HepG2 (cell line): ENCODE measurements around the gene TTYH2. TPM values are rescaled to one million over a fixed set of nuclear protein-coding genes. Genes with fewer than 3 reads are reported as not detected.

Source experiments
- ELF3 ChIP-seq: IDR thresholded peaks from 2 replicates; pipeline ENCODE4 v1.6.1; 2016; ENCODE audit warnings: missing genetic modification reagents, missing compliant biosample characterization
- FOXA1 ChIP-seq, 2 experiments: fragments of 450-650 bp in 1 of 2; sonication (generic) in 1 of 2; formaldehyde crosslinking in 1 of 2; IDR thresholded peaks; 2 replicates each; pipeline versions ENCODE4 v1.4.0 to v1.6.1; 2016 to 2020; ENCODE audit warnings: missing genetic modification reagents in 1 of 2
- FOXP1 ChIP-seq, 2 experiments: fragments of 450-650 bp in 1 of 2; IDR thresholded peaks; 2 replicates each; pipeline ENCODE4 v1.6.1; 2017 to 2018; ENCODE audit warnings: antibody characterized with exemption in 1 of 2
- HINFP ChIP-seq: sonication (generic); formaldehyde crosslinking; IDR thresholded peaks from 2 replicates; pipeline ENCODE4 v1.4.0; 2020; ENCODE audit warnings: low read depth, mild to moderate bottlenecking, missing genetic modification reagents
- HMG20B ChIP-seq: conservative IDR thresholded peaks from 2 replicates; pipeline ENCODE4 v1.6.1; 2016; ENCODE audit warnings: missing genetic modification reagents, missing compliant biosample characterization
- IRX3 ChIP-seq: sonication (generic); formaldehyde crosslinking; IDR thresholded peaks from 2 replicates; pipeline ENCODE4 v1.8.1; 2023; ENCODE audit warnings: mild to moderate bottlenecking, low read depth, missing genetic modification reagents, borderline replicate concordance
- JUNB ChIP-seq: sonication (generic); formaldehyde crosslinking; IDR thresholded peaks from 2 replicates; pipeline ENCODE4 v1.8.0; 2022; ENCODE audit warnings: missing genetic modification reagents, mild to moderate bottlenecking, borderline replicate concordance
- MAX ChIP-seq: IDR thresholded peaks from 2 replicates; pipeline ENCODE4 v1.6.1; 2012; ENCODE audit warnings: inconsistent platforms
- MIER3 ChIP-seq: IDR thresholded peaks from 2 replicates; pipeline ENCODE4 v1.6.1; 2016; ENCODE audit warnings: missing compliant biosample characterization, borderline replicate concordance
- PBX2 ChIP-seq: IDR thresholded peaks from 2 replicates; pipeline ENCODE4 v1.6.1; 2016; ENCODE audit warnings: control low read depth
- SOX13 ChIP-seq, 3 experiments: fragments of 450-650 bp in 1 of 3; sonication (generic) in 1 of 3; formaldehyde crosslinking in 1 of 3; IDR thresholded peaks in 2 of 3; conservative IDR thresholded peaks in 1 of 3; 2 replicates each; pipeline versions ENCODE4 v1.5.0 to v1.6.1; 2016 to 2020; ENCODE audit warnings: antibody characterized with exemption in 1 of 3, mild to moderate bottlenecking in 1 of 3, missing compliant biosample characterization in 1 of 3, missing genetic modification reagents in 1 of 3, moderate library complexity in 1 of 3
- ZGPAT ChIP-seq: IDR thresholded peaks from 2 replicates; pipeline ENCODE4 v1.6.1; 2016; ENCODE audit warnings: mild to moderate bottlenecking
- ZNF24 ChIP-seq: fragments of 450-650 bp; IDR thresholded peaks from 2 replicates; pipeline ENCODE4 v1.6.1; 2017; ENCODE audit warnings: antibody characterized with exemption, mild to moderate bottlenecking
- ZNF430 ChIP-seq: sonication (generic); formaldehyde crosslinking; IDR thresholded peaks from 2 replicates; pipeline ENCODE4 v1.9.0; 2021; ENCODE audit warnings: mild to moderate bottlenecking, missing genetic modification reagents
- ZNF644 ChIP-seq: IDR thresholded peaks from 2 replicates; pipeline ENCODE4 v1.6.1; 2016; ENCODE audit warnings: low read depth
- ZNF704 ChIP-seq: sonication (generic); formaldehyde crosslinking; IDR thresholded peaks from 2 replicates; pipeline ENCODE4 v1.8.1; 2023; ENCODE audit warnings: mild to moderate bottlenecking, inconsistent platforms, moderate library complexity, missing genetic modification reagents, borderline replicate concordance
- ZNF768 ChIP-seq: sonication (generic); formaldehyde crosslinking; IDR thresholded peaks from 2 replicates; pipeline ENCODE4 v1.4.0; 2020; ENCODE audit warnings: missing genetic modification reagents
- ZNF83 ChIP-seq: sonication (generic); formaldehyde crosslinking; IDR thresholded peaks from 2 replicates; pipeline ENCODE4 v1.4.0; 2020; ENCODE audit warnings: missing genetic modification reagents, mild to moderate bottlenecking, borderline replicate concordance
- polyA plus RNA-seq, 8 experiments: library from polyadenylated mRNA; depleted of rRNA in 3 of 8; stranded (reverse) in 7 of 8; unstranded in 1 of 8; fragments of >200 nt; fragmentation: Illumina TruSeq in 4 of 8; extraction: Trizol in 4 of 8; gene quantifications; 2 replicates each; pipeline versions ENCODE4 v1.2.1 to v1.2.3, GENCODE V29; 2011 to 2016; ENCODE audit warnings: low read depth in 4 of 8, missing spikeins in 1 of 8, mixed read lengths in 1 of 8; ENCODE audit not compliant: insufficient read depth in 1 of 8
- total RNA-seq, 5 experiments: library from RNA; depleted of rRNA; stranded (reverse); fragments of >200 nt; fragmentation: Illumina TruSeq; extraction: Trizol; gene quantifications; 2 replicates each; pipeline ENCODE4 v1.2.3, GENCODE V29; 2016; ENCODE audit warnings: low read depth in 1 of 5

Gene TTYH2
- total and polyA plus RNA-seq, 2 of the 13 experiments (the other 11 are each of a cell fraction or from before 2014, with no cell fraction given): 0.77 to 0.96 TPM

- TF ChIP-seq SOX13 (IDR thresholded peaks at IDR 0.05): no peak
- TF ChIP-seq SOX13 (CRISPR knock-in tag; conservative IDR thresholded peaks at IDR 0.05 in 1 of 2, IDR thresholded peaks at IDR 0.05 in 1 of 2): peak in 1 of 2 experiments; percentile 31; a peak in 1 of 4 replicates
- TF ChIP-seq ZGPAT: peak; percentile 67; the same call in 1 of the 2 replicates
- peak; percentile 50; the same call in 1 of the 2 replicates for TF ChIP-seq JUNB
- peak; percentile 49; the same call in 1 of the 2 replicates for TF ChIP-seq MAX
- no peak for TF ChIP-seq ZNF83 (CRISPR knock-in tag)
- no peak for TF ChIP-seq IRX3 (CRISPR knock-in tag)
- TF ChIP-seq ZNF704 (CRISPR knock-in tag): no peak
- TF ChIP-seq HINFP: no peak
- no peak for TF ChIP-seq HMG20B (CRISPR knock-in tag)
- no peak for TF ChIP-seq ZNF430 (CRISPR knock-in tag)
- 0 out of 2 replicates have a peak, but pooled peaks have one; percentile 10 for TF ChIP-seq ZNF24
- peak; percentile 55; the same call in 1 of the 2 replicates for TF ChIP-seq ZNF644
- TF ChIP-seq FOXA1 (IDR thresholded peaks at IDR 0.05): no peak
- TF ChIP-seq FOXA1 (CRISPR knock-in tag; IDR thresholded peaks at IDR 0.05): peak; percentile 44; the same call in 1 of the 2 replicates
- no peak for TF ChIP-seq PBX2 (CRISPR knock-in tag)
- TF ChIP-seq FOXP1 (IDR thresholded peaks at IDR 0.05): no peak
- peak; percentile 27; the same call in 1 of the 2 replicates for TF ChIP-seq FOXP1 (CRISPR knock-in tag; IDR thresholded peaks at IDR 0.05)
- TF ChIP-seq ELF3 (CRISPR knock-in tag): 0 out of 2 replicates have a peak, but pooled peaks have one; percentile 22
- peak; percentile 97 for TF ChIP-seq ZNF768 (CRISPR knock-in tag)
- peak; percentile 26; the same call in 1 of the 2 replicates for TF ChIP-seq MIER3
- TF ChIP-seq, all 625 proteins: peak for 66
These were observed 20.2 kb upstream of the TTYH2 start (continued) for GRCh38 chr17:74192950-74193781.
